Keratinocyte (primary cell): ENCODE data around the gene FGFR2. TPM values are rescaled to one million over a fixed set of nuclear protein-coding genes. Genes with fewer than 3 reads are reported as not detected.

ENCODE experiments used
- DNase-seq: peaks from one replicate; pipeline ENCODE4 v3.0.0-alpha.2; 2011; ENCODE audit warnings: low read depth, missing footprints, low spot score
- FAIRE-seq: peaks from 2 replicates; lab custom pipeline; 2011; peaks lifted over from hg19 to GRCh38; lab: Jason Lieb, UNC
- H2AFZ ChIP-seq: 2 replicates; pipeline ENCODE4 v1.6.0; 2012; ENCODE audit warnings: low read length, control low read depth, inconsistent platforms; ENCODE audit not compliant: control insufficient read depth
- H3K27ac ChIP-seq: 2 replicates; pipeline ENCODE4 v1.5.1; 2011; ENCODE audit warnings: low read length; ENCODE audit not compliant: control insufficient read depth, insufficient read depth
- H3K27me3 ChIP-seq: 3 replicates; pipeline ENCODE4 v1.6.0; 2011; ENCODE audit warnings: low read length; ENCODE audit not compliant: control insufficient read depth, insufficient read depth; ENCODE audit errors: extremely low read depth
- H3K36me3 ChIP-seq, 2 experiments: 2 replicates in 1 of 2; 3 replicates in 1 of 2; pipeline ENCODE4 v1.5.1; 2011; ENCODE audit warnings: low read length in 2 of 2, mild to moderate bottlenecking in 1 of 2; ENCODE audit not compliant: control insufficient read depth in 2 of 2, insufficient read depth in 2 of 2; ENCODE audit errors: extremely low read depth in 1 of 2
- H3K4me1 ChIP-seq: 3 replicates; pipeline ENCODE4 v1.5.1; 2011; ENCODE audit warnings: low read length; ENCODE audit not compliant: control insufficient read depth, insufficient read depth; ENCODE audit errors: extremely low read depth
- H3K4me2 ChIP-seq: 3 replicates; pipeline ENCODE4 v1.6.0; 2011; ENCODE audit warnings: low read depth, low read length; ENCODE audit not compliant: control insufficient read depth, insufficient read depth; ENCODE audit errors: extremely low read depth
- H3K4me3 ChIP-seq, 3 experiments: fragments of 200-600 bp in 1 of 3; sonication (generic) in 1 of 3; 2 replicates in 2 of 3; 3 replicates in 1 of 3; pipeline ENCODE4 v1.5.1; 2011 to 2016; ENCODE audit warnings: low read length in 3 of 3, mild to moderate bottlenecking in 3 of 3, control low read depth in 2 of 3, inconsistent platforms in 1 of 3, low read depth in 1 of 3, mixed read lengths in 1 of 3, mixed run types in 1 of 3, moderate library complexity in 1 of 3; ENCODE audit not compliant: control insufficient read depth in 2 of 3, insufficient read depth in 2 of 3; ENCODE audit errors: extremely low read depth in 1 of 3
- H3K79me2 ChIP-seq: 2 replicates; pipeline ENCODE4 v1.6.0; 2012; ENCODE audit warnings: low read length; ENCODE audit not compliant: control insufficient read depth, insufficient read depth
- H3K9ac ChIP-seq: 3 replicates; pipeline ENCODE4 v1.6.0; 2011; ENCODE audit warnings: low read length; ENCODE audit not compliant: control insufficient read depth, insufficient read depth; ENCODE audit errors: extremely low read depth
- H3K9me1 ChIP-seq: 3 replicates; pipeline ENCODE4 v1.6.0; 2011; ENCODE audit warnings: low read length; ENCODE audit not compliant: control insufficient read depth, insufficient read depth; ENCODE audit errors: extremely low read depth
- H3K9me3 ChIP-seq: 2 replicates; pipeline ENCODE4 v1.5.1; 2012; ENCODE audit warnings: low read depth, low read length; ENCODE audit not compliant: control insufficient read depth
- H4K20me1 ChIP-seq: 3 replicates; pipeline ENCODE4 v1.6.0; 2011; ENCODE audit warnings: low read length; ENCODE audit not compliant: control insufficient read depth, insufficient read depth; ENCODE audit errors: extremely low read depth
- CTCF ChIP-seq, 3 experiments: IDR thresholded peaks in 1 of 3; conservative IDR thresholded peaks in 1 of 3; optimal IDR thresholded peaks in 1 of 3; 2 replicates in 2 of 3; 3 replicates in 1 of 3; pipeline versions ENCODE3 to v1.5.1; 2011; ENCODE audit warnings: low read length in 3 of 3, mild to moderate bottlenecking in 3 of 3, moderate library complexity in 2 of 3, control low read depth in 1 of 3, inconsistent platforms in 1 of 3; ENCODE audit not compliant: insufficient read depth in 2 of 3; ENCODE audit errors: extremely low read depth in 1 of 3
- EZH2 ChIP-seq: IDR thresholded peaks from one replicate; pipeline ENCODE4 v1.6.1; 2012; ENCODE audit warnings: inconsistent platforms, mild to moderate bottlenecking, low read length, moderate library complexity
- dilution Hi-C: fragments of 300-500 bp; cut with MboI; formaldehyde crosslinking; loops from one replicate; pipeline ENCODE4 v1.7.0; 2020; ENCODE audit warnings: low sequenced_read_pairs; ENCODE audit not compliant: extremely low pct_ligation_motif_present
- polyA plus RNA-seq, 5 experiments: library from polyadenylated mRNA; depleted of rRNA in 3 of 5; stranded (reverse) in 3 of 5; stranded (forward) in 1 of 5; unstranded in 1 of 5; fragments of >200 nt; gene quantifications; 1 replicate in 1 of 5; 2 replicates in 3 of 5; 3 replicates in 1 of 5; pipeline versions ENCODE4 v1.2.1 to v1.2.3, GENCODE V29; 2011 to 2012; ENCODE audit warnings: missing spikeins in 2 of 5, low read depth in 1 of 5, low replicate concordance in 1 of 5

FGFR2 gene
- polyA plus RNA-seq, 1 donor (not counting 4 experiments of a cell fraction or from before 2014, with no cell fraction given), result 20.6 TPM

- Histone ChIP-seq H3K27me3 (no peaks in the 10 kb centered on the region), H3K4me1 (peaks cover 16% of the 10 kb centered on the region), H3K9ac (no peak overlapping the region), H3K27ac (no peak overlapping the region), H3K4me3 (no peak overlapping the region), H3K9me3 (peaks cover 3% of the 10 kb centered on the region), H3K9me1 (no peaks in the 10 kb centered on the region), H4K20me1 (peaks cover 3% of the 10 kb centered on the region), H2AFZ (no peak overlapping the region), H3K79me2 (peaks cover 12% of the 10 kb centered on the region), H3K4me2 (no peak overlapping the region), H3K36me3 (peaks cover 12 to 14% of the 10 kb centered on the region in 2 experiments)
- DNase-seq (no peak), FAIRE-seq (no peak)
- TF ChIP-seq CTCF (optimal IDR thresholded peaks at IDR 0.05 in 1 of 3, IDR thresholded peaks at IDR 0.05 in 1 of 3, conservative IDR thresholded peaks at IDR 0.05 in 1 of 3; ENCODE audit: extremely low read depth in 1 of 3, insufficient read depth in 2 of 3, low read length in 3 of 3) (no peak), EZH2 (no peak)
- dilution Hi-C loops, result no loop called here
These were observed 46.9 kb downstream of the FGFR2 start for GRCh38 chr10:121551210-121551885.

GRCh38 chr10:121544301-121544869 is 53.9 kb downstream of the FGFR2 start:
- no peak overlapping the region for H3K4me2 ChIP-seq
- H3K79me2 ChIP-seq, result no peaks in the 10 kb centered on the region
- DNase-seq, result no peak
- dilution Hi-C loops, result no loop called here
- no peak overlapping the region for H3K9ac ChIP-seq
- H3K9me3 ChIP-seq, result no peaks in the 10 kb centered on the region
- no peak for TF ChIP-seq EZH2
- TF ChIP-seq CTCF (optimal IDR thresholded peaks at IDR 0.05 in 1 of 3, IDR thresholded peaks at IDR 0.05 in 1 of 3, conservative IDR thresholded peaks at IDR 0.05 in 1 of 3; ENCODE audit: extremely low read depth in 1 of 3, insufficient read depth in 2 of 3, low read length in 3 of 3), result no peak
- H3K27ac ChIP-seq, result no peak overlapping the region
- no peaks in the 10 kb centered on the region for H4K20me1 ChIP-seq
- H3K4me1 ChIP-seq, result no peaks in the 10 kb centered on the region
- H3K27me3 ChIP-seq, result no peaks in the 10 kb centered on the region
- H3K36me3 ChIP-seq, result peaks cover 4 to 6% of the 10 kb centered on the region in 2 experiments
- FAIRE-seq, result no peak
- H3K9me1 ChIP-seq, result no peaks in the 10 kb centered on the region
- H2AFZ ChIP-seq, result no peak overlapping the region
- H3K4me3 ChIP-seq, result no peak overlapping the region
